SK-N-SH (cell line): ENCODE data around the gene UNC5B. TPM values are rescaled to one million over a fixed set of nuclear protein-coding genes. Genes with fewer than 3 reads are reported as not detected.

Experiments used
- CTCF ChIA-PET: fragments of 300-600, 350-600 bp; formaldehyde crosslinking; extraction: SDS; loops from one replicate; lab custom pipeline; 2021; lab: Yijun Ruan, JAX
- POLR2A ChIA-PET: fragments of 350-600 bp; sonication (Branson Sonifier 250); formaldehyde crosslinking; extraction: SDS; loops from one replicate; lab custom pipeline; 2020; ENCODE audit warnings: antibody characterized with exemption, inconsistent platforms; lab: Yijun Ruan, JAX
- DNase-seq: peaks from one replicate; pipeline ENCODE4 v3.0.0; 2012
- H2AFZ ChIP-seq: fragments of 200-600 bp; sonication (generic); 2 replicates; pipeline ENCODE4 v1.8.1; 2016; ENCODE audit warnings: antibody characterized with exemption, mild to moderate bottlenecking, low read depth
- H3F3A ChIP-seq: fragments of 200-600 bp; sonication (generic); replicated peaks from 2 replicates; pipeline ENCODE3; 2016; ENCODE audit warnings: antibody characterized with exemption, mild to moderate bottlenecking; ENCODE audit not compliant: insufficient read depth
- H3K27ac ChIP-seq, 2 experiments: fragments of 200-500 bp in 1 of 2; fragments of 200-600 bp in 1 of 2; sonication (Bioruptor generic) in 1 of 2; sonication (generic), shearing (Covaris generic) in 1 of 2; 2 replicates each; pipeline versions ENCODE4 v1.5.1 to v1.6.1; 2014 to 2016; ENCODE audit warnings: low read depth in 2 of 2, inconsistent platforms in 1 of 2, low read length in 1 of 2, mild to moderate bottlenecking in 1 of 2, mixed read lengths in 1 of 2
- H3K27me3 ChIP-seq: fragments of 200-600 bp; sonication (generic), shearing (Covaris generic); 2 replicates; pipeline ENCODE4 v1.6.1; 2016; ENCODE audit warnings: mixed run types; ENCODE audit not compliant: insufficient read depth
- H3K36me3 ChIP-seq, 2 experiments: fragments of 200-500 bp in 1 of 2; fragments of 200-600 bp in 1 of 2; sonication (Bioruptor generic) in 1 of 2; sonication (generic) in 1 of 2; replicated peaks in 1 of 2; 2 replicates each; pipeline versions ENCODE3 to v1.5.1; 2014 to 2016; ENCODE audit warnings: low read length in 1 of 2, mild to moderate bottlenecking in 1 of 2; ENCODE audit not compliant: insufficient read depth in 2 of 2, control insufficient read depth in 1 of 2
- H3K4me1 ChIP-seq, 2 experiments: fragments of 200-500 bp in 1 of 2; fragments of 200-600 bp in 1 of 2; sonication (Bioruptor generic) in 1 of 2; sonication (generic), shearing (Covaris generic) in 1 of 2; 2 replicates each; pipeline versions ENCODE4 v1.5.1 to v1.6.1; 2014 to 2016; ENCODE audit warnings: low read depth in 1 of 2, low read length in 1 of 2, mixed run types in 1 of 2; ENCODE audit not compliant: insufficient read depth in 2 of 2, control insufficient read depth in 1 of 2
- H3K4me2 ChIP-seq: fragments of 200-600 bp; sonication (generic), shearing (Covaris generic); 2 replicates; pipeline ENCODE4 v1.6.1; 2017; ENCODE audit warnings: mixed run types
- H3K4me3 ChIP-seq, 2 experiments: fragments of 200-500 bp in 1 of 2; fragments of 200-600 bp in 1 of 2; sonication (Bioruptor generic) in 1 of 2; sonication (generic), shearing (Covaris generic) in 1 of 2; 2 replicates each; pipeline versions ENCODE4 v1.5.1 to v1.8.1; 2014 to 2016; ENCODE audit warnings: low read depth in 2 of 2, inconsistent platforms in 1 of 2, low read length in 1 of 2, mild to moderate bottlenecking in 1 of 2, mixed read lengths in 1 of 2, moderate library complexity in 1 of 2
- H3K79me2 ChIP-seq: fragments of 200-600 bp; sonication (generic); 2 replicates; pipeline ENCODE4 v1.8.1; 2017; ENCODE audit warnings: mild to moderate bottlenecking; ENCODE audit not compliant: insufficient read depth
- H3K9ac ChIP-seq: fragments of 200-600 bp; sonication (generic); 2 replicates; pipeline ENCODE4 v1.6.1; 2017; ENCODE audit warnings: mixed run types
- H3K9me2 ChIP-seq: fragments of 200-600 bp; sonication (generic); 2 replicates; pipeline ENCODE4 v1.6.1; 2017; ENCODE audit warnings: mixed run types
- H3K9me3 ChIP-seq: fragments of 200-600 bp; sonication (generic); 2 replicates; pipeline ENCODE4 v1.6.1; 2017; ENCODE audit warnings: mixed run types, mild to moderate bottlenecking, moderate library complexity
- H4K20me1 ChIP-seq: fragments of 200-600 bp; sonication (generic); 2 replicates; pipeline ENCODE4 v1.6.1; 2017; ENCODE audit warnings: mild to moderate bottlenecking, mixed run types; ENCODE audit not compliant: insufficient read depth
- CHD2 ChIP-seq: fragments of 150-350 bp; IDR thresholded peaks from 2 replicates; pipeline ENCODE4 v1.6.1; 2018; ENCODE audit warnings: low read length; ENCODE audit not compliant: partially characterized antibody
- CTCF ChIP-seq: fragments of 200-600 bp; sonication (generic); IDR thresholded peaks from 2 replicates; pipeline ENCODE4 v1.6.1; 2017; ENCODE audit warnings: antibody characterized with exemption, mild to moderate bottlenecking, moderate library complexity
- ELF1 ChIP-seq: IDR thresholded peaks from 2 replicates; pipeline ENCODE4 v1.4.0; 2012
- EP300 ChIP-seq, 2 experiments: IDR thresholded peaks; 2 replicates each; pipeline versions ENCODE4 v1.4.0 to v1.6.1; 2012; ENCODE audit warnings: borderline replicate concordance in 1 of 2, low read depth in 1 of 2, low read length in 1 of 2
- FOSL2 ChIP-seq: IDR thresholded peaks from 2 replicates; pipeline ENCODE4 v1.4.0; 2012; ENCODE audit warnings: low read depth, mild to moderate bottlenecking, moderate library complexity, borderline replicate concordance
- FOXJ3 ChIP-seq: sonication (generic); formaldehyde crosslinking; IDR thresholded peaks from 2 replicates; pipeline ENCODE4 v1.5.1; 2020; ENCODE audit warnings: mild to moderate bottlenecking, missing genetic modification reagents
- FOXM1 ChIP-seq: IDR thresholded peaks from 2 replicates; pipeline ENCODE4 v1.4.0; 2012; ENCODE audit warnings: low read depth, mild to moderate bottlenecking
- MXI1 ChIP-seq: IDR thresholded peaks from 2 replicates; pipeline ENCODE4 v1.6.1; 2012; ENCODE audit warnings: mild to moderate bottlenecking, low read depth, low read length, improper control_type of control experiment
- NRF1 ChIP-seq: IDR thresholded peaks from 2 replicates; pipeline ENCODE4 v1.6.1; 2012; ENCODE audit warnings: low read depth, mild to moderate bottlenecking, low read length
- PBX3 ChIP-seq: IDR thresholded peaks from 2 replicates; pipeline ENCODE4; 2012
- POLR2AphosphoS5 ChIP-seq: IDR thresholded peaks from 2 replicates; pipeline ENCODE4 v1.6.1; 2012; ENCODE audit warnings: low read depth, low read length
- RAD21 ChIP-seq: IDR thresholded peaks from 2 replicates; pipeline ENCODE4 v1.6.1; 2012; ENCODE audit warnings: mild to moderate bottlenecking, low read length
- YY1 ChIP-seq: IDR thresholded peaks from 2 replicates; pipeline ENCODE4 v1.4.0; 2012; ENCODE audit warnings: low read depth, mild to moderate bottlenecking
- WGBS: methylation state at CpG from one replicate; pipeline ENCODE4 v1.1.6; 2017; ENCODE audit warnings: low lambda C conversion rate; 5-methylcytosine and 5-hydroxymethylcytosine counted together
- polyA plus RNA-seq, 3 experiments: library from polyadenylated mRNA; depleted of rRNA; stranded (reverse); fragments of >200 nt; gene quantifications; 2 replicates each; pipeline ENCODE4 v1.2.3, GENCODE V29; 2012

Gene UNC5B
- polyA plus RNA-seq, 1 of the 3 experiments (the other 2 are of a cell fraction), result 13.8 TPM

GRCh38 chr10:71286521-71287294 is 74.3 kb downstream of the UNC5B start:
- H4K20me1 ChIP-seq, result peaks cover 47% of the 10 kb centered on the region
- H3F3A ChIP-seq, result no peaks in the 10 kb centered on the region
- H3K27me3 ChIP-seq, result no peaks in the 10 kb centered on the region
- no peak overlapping the region for H3K9ac ChIP-seq
- POLR2A ChIA-PET, result interaction anchor here (0.6 to 0.9 kb wide), 2 partner anchors 32 to 71 kb away, joined by 3 read pairs; partner anchors contain the start of gene SLC29A3
- H2AFZ ChIP-seq, result no peak overlapping the region
- no peaks in the 10 kb centered on the region for H3K9me3 ChIP-seq
- TF ChIP-seq RAD21, result no peak
- TF ChIP-seq YY1, result no peak
- TF ChIP-seq FOSL2, result no peak
- TF ChIP-seq ELF1, result no peak
- TF ChIP-seq, all 33 proteins: peak for 0
- Histone ChIP-seq H3K4me2 (no peak overlapping the region), H3K9me2 (no peaks in the 10 kb centered on the region), H3K36me3 (peaks cover 11 to 65% of the 10 kb centered on the region in 2 experiments), H3K27ac (no peak overlapping the region; a peak in 1 of 4 replicates), H3K4me1 (peaks cover 0 to 16% of the 10 kb centered on the region in 2 experiments; a peak in 1 of 4 replicates), H3K4me3 (no peak overlapping the region), H3K79me2 (no peaks in the 10 kb centered on the region; the same call in 1 of the 2 replicates)
- no peak for DNase-seq
- CTCF ChIA-PET, result interaction anchor here (0.9 to 9.0 kb wide), 9 partner anchors 16 to 383 kb away, joined by 3 to 104 read pairs (median 13); partner anchors contain the start of gene UNC5B
- 90% methylated on average over 12 of the region's 17 CpGs for WGBS

GRCh38 chr10:71287456-71287855 is 75.1 kb downstream of the UNC5B start:
- WGBS, result 91% methylated on average over 9 of the region's 14 CpGs
- no peaks in the 10 kb centered on the region; the same call in 1 of the 2 replicates for H3K79me2 ChIP-seq
- H3K4me2 ChIP-seq, result no peak overlapping the region
- H3K36me3 ChIP-seq, result peaks cover 11 to 63% of the 10 kb centered on the region in 2 experiments
- TF ChIP-seq FOXM1 (no peak), POLR2AphosphoS5 (no peak), PBX3 (no peak), CTCF (no peak), CHD2 (no peak), MXI1 (no peak), FOXJ3 (CRISPR knock-in tag) (no peak), NRF1 (no peak), EP300 (IDR thresholded peaks at IDR 0.05; ENCODE audit: borderline replicate concordance in 1 of 2, low read depth in 1 of 2, low read length in 1 of 2) (no peak)
- H3K4me1 ChIP-seq, result peaks cover 0 to 15% of the 10 kb centered on the region in 2 experiments; a peak in 1 of 4 replicates
- H3K9ac ChIP-seq, result no peak overlapping the region
- no peaks in the 10 kb centered on the region for H3K9me2 ChIP-seq
- no peak for DNase-seq
- ChIA-PET POLR2A (interaction anchor here (0.9 kb wide), 1 partner anchor 72 kb away, joined by 3 read pairs; no protein-coding TSS in a partner anchor), CTCF (interaction anchor here (0.9 to 4.7 kb wide), 5 partner anchors 17 to 384 kb away, joined by 3 to 43 read pairs (median 7); no protein-coding TSS in a partner anchor)
- H3K9me3 ChIP-seq, result no peaks in the 10 kb centered on the region
- H3K4me3 ChIP-seq, result no peak overlapping the region
- H2AFZ ChIP-seq, result no peak overlapping the region
- no peak overlapping the region; a peak in 1 of 4 replicates for H3K27ac ChIP-seq
- peaks cover 40% of the 10 kb centered on the region for H4K20me1 ChIP-seq
- H3K27me3 ChIP-seq, result no peaks in the 10 kb centered on the region
- H3F3A ChIP-seq, result no peaks in the 10 kb centered on the region
